Vagina (tissue), 2 donors: Measurements from ENCODE around the gene ZNF415. TPM values are rescaled to one million over a fixed set of nuclear protein-coding genes. Genes with fewer than 3 reads are reported as not detected.
"Not testable (repeated sequence)": the region's sequence is repeated elsewhere in the genome, so short reads cannot be mapped to it uniquely, and the experiment has no call there.

Experiments
- DNase-seq, 2 donors: peaks; one replicate each; pipeline ENCODE4 v3.0.0-alpha.2; 2017; ENCODE audit errors: extremely low spot score in 2 of 2
- H3K27ac ChIP-seq: fragments of 200-600 bp; sonication (generic); one replicate; pipeline ENCODE4 v1.5.1; 2019
- H3K27me3 ChIP-seq: fragments of 200-600 bp; sonication (generic); one replicate; pipeline ENCODE4 v1.5.1; 2019
- H3K36me3 ChIP-seq, 2 donors: fragments of 200-600 bp; sonication (generic); one replicate each; pipeline ENCODE4 v1.5.1; 2017 to 2019
- H3K4me1 ChIP-seq: fragments of 200-600 bp; sonication (generic); one replicate; pipeline ENCODE4 v1.5.1; 2019
- H3K4me3 ChIP-seq, 2 donors: fragments of 200-600 bp; sonication (generic); 1 replicate in 1 of 2; 2 replicates in 1 of 2; pipeline ENCODE4 v1.5.1; 2016 to 2019
- H3K9me3 ChIP-seq: fragments of 200-600 bp; sonication (generic); one replicate; pipeline ENCODE4 v1.5.1; 2019
- POLR2A ChIP-seq, 2 donors: fragments of 450-650 bp; IDR thresholded peaks; one replicate each; pipeline ENCODE4 v1.6.1; 2017; ENCODE audit warnings: antibody characterized with exemption in 2 of 2, mild to moderate bottlenecking in 2 of 2, moderate library complexity in 2 of 2
- POLR2AphosphoS5 ChIP-seq, 2 donors: sonication (generic); formaldehyde crosslinking; IDR thresholded peaks; one replicate each; pipeline ENCODE4 v1.9.0; 2017; ENCODE audit warnings: antibody characterized with exemption in 2 of 2, mild to moderate bottlenecking in 2 of 2, low read depth in 1 of 2; ENCODE audit not compliant: insufficient read depth in 1 of 2
- intact Hi-C: fragments of 100-400 bp; cut with DNase I; formaldehyde crosslinking; loops from one replicate; pipeline ENCODE4 v1.15.1; 2023
- total RNA-seq: library from RNA; depleted of rRNA; stranded (reverse); fragments of >200 nt; gene quantifications from one replicate; pipeline ENCODE4 v1.2.3, GENCODE V29; 2016
- TF ChIP-seq, protein P1 (sequence below), 3 experiments: fragments of 450-650 bp in 2 of 3; fragments of 200-600 bp in 1 of 3; sonication (generic) in 1 of 3; IDR thresholded peaks; one replicate each; pipeline ENCODE4 v1.5.1; 2017 to 2019; ENCODE audit warnings: antibody characterized with exemption in 3 of 3, mild to moderate bottlenecking in 2 of 3, moderate library complexity in 2 of 3

The ZNF415 gene
- total RNA-seq, 1 donor from 2014 or later: 6.6 TPM

DNA sequence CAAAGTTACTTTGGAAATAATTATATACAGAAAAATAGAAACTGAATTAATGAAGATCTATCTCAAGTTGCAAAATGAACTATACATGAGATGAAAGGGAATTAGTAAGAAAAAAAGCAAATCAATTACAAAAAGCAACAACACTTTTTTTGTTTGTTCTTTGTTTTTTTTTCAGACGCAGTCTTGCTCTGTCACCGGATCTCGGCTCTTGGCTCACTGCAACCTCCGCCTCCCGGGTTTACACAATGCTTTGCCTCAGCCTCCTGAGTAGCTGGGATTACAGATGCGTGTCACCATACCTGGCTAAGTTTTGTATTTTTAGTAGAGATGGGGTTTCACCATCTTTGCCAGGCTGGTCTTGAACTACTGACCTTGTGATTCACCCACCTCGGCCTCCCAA, 2.2 kb downstream of the ZNF415 start:
- no peak for DNase-seq
- H3K36me3 ChIP-seq: no peaks in the 10 kb centered on the region
- TF ChIP-seq, protein P1, sequence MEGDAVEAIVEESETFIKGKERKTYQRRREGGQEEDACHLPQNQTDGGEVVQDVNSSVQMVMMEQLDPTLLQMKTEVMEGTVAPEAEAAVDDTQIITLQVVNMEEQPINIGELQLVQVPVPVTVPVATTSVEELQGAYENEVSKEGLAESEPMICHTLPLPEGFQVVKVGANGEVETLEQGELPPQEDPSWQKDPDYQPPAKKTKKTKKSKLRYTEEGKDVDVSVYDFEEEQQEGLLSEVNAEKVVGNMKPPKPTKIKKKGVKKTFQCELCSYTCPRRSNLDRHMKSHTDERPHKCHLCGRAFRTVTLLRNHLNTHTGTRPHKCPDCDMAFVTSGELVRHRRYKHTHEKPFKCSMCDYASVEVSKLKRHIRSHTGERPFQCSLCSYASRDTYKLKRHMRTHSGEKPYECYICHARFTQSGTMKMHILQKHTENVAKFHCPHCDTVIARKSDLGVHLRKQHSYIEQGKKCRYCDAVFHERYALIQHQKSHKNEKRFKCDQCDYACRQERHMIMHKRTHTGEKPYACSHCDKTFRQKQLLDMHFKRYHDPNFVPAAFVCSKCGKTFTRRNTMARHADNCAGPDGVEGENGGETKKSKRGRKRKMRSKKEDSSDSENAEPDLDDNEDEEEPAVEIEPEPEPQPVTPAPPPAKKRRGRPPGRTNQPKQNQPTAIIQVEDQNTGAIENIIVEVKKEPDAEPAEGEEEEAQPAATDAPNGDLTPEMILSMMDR (IDR thresholded peaks at IDR 0.05): no peak
- no peak for TF ChIP-seq POLR2A (IDR thresholded peaks at IDR 0.05)
- no peak for TF ChIP-seq POLR2AphosphoS5 (IDR thresholded peaks at IDR 0.05; ENCODE audit: insufficient read depth in 1 of 2, low read depth in 1 of 2)
- H3K27me3 ChIP-seq: no peaks in the 10 kb centered on the region
- H3K27ac ChIP-seq: no peak overlapping the region
- no peaks in the 10 kb centered on the region for H3K9me3 ChIP-seq
- H3K4me1 ChIP-seq: peaks cover 24% of the 10 kb centered on the region
- H3K4me3 ChIP-seq: no peak overlapping the region
- intact Hi-C loops: no loop called here

DNA sequence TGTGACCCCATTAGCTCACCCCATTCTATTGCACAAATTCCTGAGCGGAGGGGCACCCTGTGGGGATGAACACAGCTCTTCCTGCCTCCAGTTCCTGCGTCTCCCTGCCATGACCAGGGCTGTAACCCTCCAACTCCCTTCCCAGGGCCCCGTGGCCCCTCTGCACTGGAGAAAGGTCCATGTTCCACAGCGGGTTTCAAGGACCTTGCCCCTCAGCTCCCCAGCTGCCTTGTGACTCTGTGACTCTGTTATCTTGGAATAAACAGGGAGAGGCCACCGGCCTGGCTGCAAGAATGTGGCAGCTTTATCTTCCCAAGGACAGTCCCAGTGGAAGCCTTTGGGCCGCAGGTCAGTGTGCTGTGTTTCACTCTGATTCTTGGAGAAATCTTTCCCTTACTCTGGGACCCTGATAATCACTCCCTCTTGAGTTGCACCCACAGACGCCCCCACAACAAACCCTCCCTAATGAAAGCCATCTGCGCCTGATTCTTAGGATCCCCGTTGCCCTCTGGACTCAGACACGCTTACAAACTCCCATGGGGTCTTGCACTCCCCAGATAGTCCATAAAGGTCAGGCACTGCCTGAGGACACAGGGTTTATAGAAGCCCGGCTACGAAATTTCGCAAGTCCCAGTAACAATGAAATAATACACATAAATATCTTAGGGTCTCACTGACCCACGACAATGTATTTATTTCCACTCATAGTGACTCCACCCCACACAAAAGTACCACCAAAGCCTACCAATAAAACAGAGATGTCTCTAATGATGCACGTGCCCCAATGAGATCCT, 5.8 kb downstream of the ZNF415 start:
- not testable (repeated sequence) for H3K27ac ChIP-seq, H3K27me3 ChIP-seq, H3K36me3 ChIP-seq, H3K4me3 ChIP-seq, H3K9me3 ChIP-seq, DNase-seq
- H3K4me1 ChIP-seq: peaks cover 15% of the 10 kb centered on the region
- intact Hi-C loops: loop anchor here (2.0 kb wide), 1 partner anchor 28 kb away; no protein-coding TSS in a partner anchor

- Histone ChIP-seq H3K4me1 (no peaks in the 10 kb centered on the region), H3K27me3 (no peaks in the 10 kb centered on the region), H3K4me3 (no peak overlapping the region), H3K36me3 (peaks cover 0 to 6% of the 10 kb centered on the region in 2 donors), H3K27ac (no peak overlapping the region), H3K9me3 (no peaks in the 10 kb centered on the region)
- intact Hi-C loops: no loop called here
- TF ChIP-seq, protein P1 (IDR thresholded peaks at IDR 0.05): no peak
- TF ChIP-seq POLR2A (IDR thresholded peaks at IDR 0.05): no peak
- no peak for TF ChIP-seq POLR2AphosphoS5 (IDR thresholded peaks at IDR 0.05; ENCODE audit: insufficient read depth in 1 of 2, low read depth in 1 of 2)
- no peak for DNase-seq
Observed at GRCh38 chr19:53123400-53123799, 9.3 kb downstream of the ZNF415 start.

DNA sequence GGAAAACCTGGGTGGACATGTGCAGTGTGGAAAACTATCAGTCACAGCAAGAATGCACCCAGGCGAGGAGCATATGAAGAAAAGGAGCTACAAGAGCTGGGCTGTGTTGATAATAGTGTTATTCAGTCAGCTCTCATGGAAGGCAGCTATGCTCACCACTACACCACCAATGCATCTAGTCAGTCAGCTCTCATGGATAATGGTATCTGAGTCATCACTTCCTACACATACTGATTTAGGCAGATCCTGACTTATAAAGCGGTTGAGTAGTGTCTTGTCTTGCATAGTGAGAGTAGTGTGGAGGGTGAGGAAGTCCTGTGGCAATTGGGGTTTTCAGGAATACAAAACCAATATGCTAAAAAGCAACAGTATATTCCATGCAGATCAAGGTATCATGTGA, 20.4 kb downstream of the ZNF415 start:
- TF ChIP-seq POLR2AphosphoS5 (IDR thresholded peaks at IDR 0.05; ENCODE audit: insufficient read depth in 1 of 2, low read depth in 1 of 2) (no peak), POLR2A (IDR thresholded peaks at IDR 0.05) (no peak)
- TF ChIP-seq, protein P1 (IDR thresholded peaks at IDR 0.05): no peak
- peaks cover 4% of the 10 kb centered on the region for H3K9me3 ChIP-seq
- intact Hi-C loops: no loop called here
- no peak for DNase-seq
- no peaks in the 10 kb centered on the region for H3K4me1 ChIP-seq
- H3K27me3 ChIP-seq: no peaks in the 10 kb centered on the region
- H3K36me3 ChIP-seq: peaks cover 0 to 69% of the 10 kb centered on the region in 2 donors
- no peak overlapping the region for H3K27ac ChIP-seq
- H3K4me3 ChIP-seq: no peak overlapping the region

GRCh38 chr19:53109527-53109926, 23.2 kb downstream of the ZNF415 start:
- peaks cover 0 to 41% of the 10 kb centered on the region in 2 donors for H3K36me3 ChIP-seq
- no peak overlapping the region for H3K27ac ChIP-seq
- TF ChIP-seq, protein P1 (IDR thresholded peaks at IDR 0.05): no peak
- no peak overlapping the region for H3K4me3 ChIP-seq
- H3K9me3 ChIP-seq: no peaks in the 10 kb centered on the region
- H3K4me1 ChIP-seq: no peaks in the 10 kb centered on the region
- intact Hi-C loops: no loop called here
- H3K27me3 ChIP-seq: no peaks in the 10 kb centered on the region
- no peak for DNase-seq
